HG03135 (cell line): Measurements from ENCODE around the gene MED8.

Source experiments
- ATAC-seq: cut with Tn5 transposase; IDR thresholded peaks from one replicate; pipeline ENCODE4 v1.9.1; 2021; ENCODE audit warnings: mild to moderate bottlenecking, moderate library complexity; ENCODE audit not compliant: unreplicated experiment

Gene MED8

DNA sequence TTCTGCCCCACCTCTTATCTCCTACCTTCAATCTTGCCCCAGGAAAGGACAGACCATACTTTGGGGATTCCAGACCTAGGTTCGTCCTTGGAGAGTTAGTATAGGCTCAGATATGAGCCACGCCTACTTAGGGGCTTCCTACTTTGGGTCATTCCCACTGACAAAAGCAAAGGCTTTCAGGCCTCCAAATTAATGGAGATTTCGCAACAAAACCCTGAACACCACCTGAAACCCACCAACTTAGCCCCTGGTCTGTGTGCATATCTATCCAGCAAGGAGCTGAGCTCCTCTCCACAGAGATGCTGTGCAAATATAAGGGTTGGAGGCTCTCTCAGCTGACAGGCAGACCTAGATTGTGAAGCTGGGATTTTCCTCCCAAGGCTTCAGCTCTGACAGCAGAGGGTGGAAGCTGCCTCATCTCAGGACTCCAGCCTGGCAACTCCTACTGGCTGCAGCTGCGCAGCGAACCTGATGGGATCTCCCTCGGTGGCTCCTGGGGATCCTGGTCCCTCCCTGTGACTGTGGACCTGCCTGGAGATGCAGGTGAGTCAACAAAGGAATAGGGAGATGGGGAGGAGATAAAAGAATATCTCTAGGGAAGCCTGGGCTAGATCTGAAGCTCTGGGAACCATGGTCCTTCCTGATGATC lies 49.9 kb downstream of the MED8 start:
- no peak for ATAC-seq

DNA sequence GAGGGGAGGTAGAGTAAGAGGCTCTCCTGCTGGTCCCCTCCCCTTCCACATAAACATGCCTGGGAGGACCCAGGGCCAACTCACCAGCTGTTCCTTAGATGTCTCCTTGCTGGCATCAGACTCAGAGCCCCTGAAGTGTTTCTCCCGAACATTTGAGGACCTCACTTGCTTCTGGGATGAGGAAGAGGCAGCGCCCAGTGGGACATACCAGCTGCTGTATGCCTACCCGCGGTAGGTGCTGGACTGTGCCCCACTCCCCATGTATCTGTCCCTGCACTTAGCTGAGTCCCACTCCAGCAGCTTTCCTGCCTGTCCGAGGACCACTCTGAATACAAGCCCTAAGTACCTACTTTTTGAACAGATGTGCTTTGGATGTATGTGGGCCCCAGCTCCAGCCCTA lies 51.6 kb downstream of the MED8 start:
- no peak for ATAC-seq

DNA sequence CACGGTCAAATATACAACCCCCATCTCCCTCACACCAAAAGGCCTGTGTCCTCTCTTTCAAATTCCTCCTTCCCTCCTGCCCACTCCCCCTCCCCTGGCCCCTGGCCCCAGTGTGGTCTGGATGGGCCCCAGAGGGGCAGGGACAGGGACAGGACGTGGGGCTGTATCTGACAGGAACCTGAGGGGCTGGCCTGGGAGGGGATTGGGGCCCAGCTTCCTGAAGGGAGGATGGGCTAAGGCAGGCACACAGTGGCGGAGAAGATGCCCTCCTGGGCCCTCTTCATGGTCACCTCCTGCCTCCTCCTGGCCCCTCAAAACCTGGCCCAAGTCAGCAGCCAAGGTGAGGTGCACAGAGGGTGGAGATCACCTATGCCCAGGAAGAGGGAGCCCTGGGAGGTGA lies 52.0 kb downstream of the MED8 start, which contains the start of gene MPL:
Gene MPL, plus strand, starts transcription at position 231 of the 400 bp plus-strand sequence. Its CDS starts 31 bp downstream, at position 262.
- no peak for ATAC-seq

DNA sequence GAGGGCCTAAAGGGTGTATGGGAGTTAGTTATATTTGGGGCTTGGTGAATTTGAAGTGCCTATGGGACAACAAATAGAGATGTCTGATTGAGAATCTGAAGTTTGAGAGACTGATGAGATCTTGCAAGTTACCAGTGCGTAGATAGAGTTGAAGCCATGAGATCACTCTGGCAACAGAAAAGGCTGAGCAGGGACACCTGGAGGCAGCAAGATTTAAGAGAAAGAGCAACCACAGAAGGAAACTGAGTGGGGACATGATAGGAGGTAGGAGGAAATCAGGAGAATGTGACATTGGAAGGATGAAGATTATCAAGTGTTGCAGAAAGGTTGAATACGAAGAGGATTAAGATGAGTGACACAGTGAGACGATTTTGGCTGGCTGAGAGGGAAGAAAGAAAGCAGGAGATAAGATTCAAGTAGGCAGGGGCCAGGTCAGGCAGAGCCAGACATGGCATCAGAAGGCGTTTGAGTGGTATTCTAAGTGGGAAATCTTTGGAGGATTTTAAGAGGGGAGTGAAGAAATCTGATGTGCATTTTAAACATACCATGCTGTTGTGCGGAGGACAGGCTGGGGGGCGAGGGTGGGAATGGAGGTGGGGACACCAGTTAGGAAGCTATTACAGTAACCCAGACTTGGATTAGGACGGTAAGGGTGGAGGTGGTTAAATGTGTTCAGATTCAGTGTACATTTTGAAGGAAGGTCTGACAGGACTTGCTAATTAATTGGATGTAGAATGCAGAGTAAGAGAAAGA lies 55.0 kb downstream of the MED8 start:
- no peak for ATAC-seq
